Vagina (tissue), 2 donors: ENCODE data around the gene ONECUT3. TPM values are rescaled to one million over a fixed set of nuclear protein-coding genes. Genes with fewer than 3 reads are reported as not detected.

ENCODE experiments used
- DNase-seq, 2 donors: peaks; one replicate each; pipeline ENCODE4 v3.0.0-alpha.2; 2017; ENCODE audit errors: extremely low spot score in 2 of 2
- H3K27ac ChIP-seq: fragments of 200-600 bp; sonication (generic); one replicate; pipeline ENCODE4 v1.5.1; 2019
- H3K27me3 ChIP-seq: fragments of 200-600 bp; sonication (generic); one replicate; pipeline ENCODE4 v1.5.1; 2019
- H3K36me3 ChIP-seq, 2 donors: fragments of 200-600 bp; sonication (generic); one replicate each; pipeline ENCODE4 v1.5.1; 2017 to 2019
- H3K4me1 ChIP-seq: fragments of 200-600 bp; sonication (generic); one replicate; pipeline ENCODE4 v1.5.1; 2019
- H3K4me3 ChIP-seq, 2 donors: fragments of 200-600 bp; sonication (generic); 1 replicate in 1 of 2; 2 replicates in 1 of 2; pipeline ENCODE4 v1.5.1; 2016 to 2019
- H3K9me3 ChIP-seq: fragments of 200-600 bp; sonication (generic); one replicate; pipeline ENCODE4 v1.5.1; 2019
- POLR2A ChIP-seq, 2 donors: fragments of 450-650 bp; IDR thresholded peaks; one replicate each; pipeline ENCODE4 v1.6.1; 2017; ENCODE audit warnings: antibody characterized with exemption in 2 of 2, mild to moderate bottlenecking in 2 of 2, moderate library complexity in 2 of 2
- POLR2AphosphoS5 ChIP-seq, 2 donors: sonication (generic); formaldehyde crosslinking; IDR thresholded peaks; one replicate each; pipeline ENCODE4 v1.9.0; 2017; ENCODE audit warnings: antibody characterized with exemption in 2 of 2, mild to moderate bottlenecking in 2 of 2, low read depth in 1 of 2; ENCODE audit not compliant: insufficient read depth in 1 of 2
- intact Hi-C: fragments of 100-400 bp; cut with DNase I; formaldehyde crosslinking; loops from one replicate; pipeline ENCODE4 v1.15.1; 2023
- total RNA-seq: library from RNA; depleted of rRNA; stranded (reverse); fragments of >200 nt; gene quantifications from one replicate; pipeline ENCODE4 v1.2.3, GENCODE V29; 2016
- TF ChIP-seq, protein P1 (sequence below), 3 experiments: fragments of 450-650 bp in 2 of 3; fragments of 200-600 bp in 1 of 3; sonication (generic) in 1 of 3; IDR thresholded peaks; one replicate each; pipeline ENCODE4 v1.5.1; 2017 to 2019; ENCODE audit warnings: antibody characterized with exemption in 3 of 3, mild to moderate bottlenecking in 2 of 3, moderate library complexity in 2 of 3

The ONECUT3 gene
- total RNA-seq, 1 donor from 2014 or later, result not detected

DNA sequence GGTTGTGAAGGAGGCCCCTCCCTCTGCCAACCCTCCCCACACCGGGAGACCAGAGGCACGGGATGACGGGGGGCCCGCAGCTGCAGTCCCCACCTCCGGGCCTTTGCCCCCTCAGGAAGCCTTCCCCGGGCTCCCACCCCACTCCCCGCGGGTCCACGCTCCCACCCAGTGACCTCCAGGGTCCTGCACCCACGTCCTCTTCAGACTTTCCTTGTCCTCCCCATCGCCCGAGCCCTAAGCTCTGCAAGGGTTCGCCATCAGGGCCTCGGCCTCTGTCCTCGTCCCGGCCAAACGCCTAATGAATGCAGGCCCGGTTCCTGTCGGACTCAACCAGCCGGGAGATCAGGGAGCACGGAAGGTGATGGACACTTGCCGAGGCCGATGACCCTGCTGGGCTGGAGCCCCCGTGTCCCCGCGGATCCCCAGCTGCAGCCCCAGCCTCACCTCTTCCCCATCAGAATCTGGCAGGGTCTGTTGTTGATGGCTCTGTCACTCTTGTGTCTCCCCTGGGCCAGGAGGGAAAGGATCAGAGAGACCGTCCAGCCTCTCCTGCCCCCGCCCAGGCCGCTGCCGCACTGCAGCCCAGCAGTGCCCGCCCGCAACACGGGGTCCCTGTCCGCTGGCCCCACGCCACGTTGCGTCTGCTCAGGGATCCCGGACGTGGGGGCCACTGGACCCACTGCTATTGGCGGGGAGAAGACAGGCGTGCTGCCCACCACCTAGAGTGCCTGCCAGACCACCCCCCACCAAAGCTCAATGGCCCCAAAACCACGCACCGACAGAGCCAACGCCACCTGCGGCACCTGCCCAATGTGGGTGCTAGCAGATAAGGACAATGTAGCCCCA lies 53.1 kb downstream of the ONECUT3 start:
- no peak for DNase-seq
- no peaks in the 10 kb centered on the region for H3K9me3 ChIP-seq
- intact Hi-C loops, result no loop called here

DNA sequence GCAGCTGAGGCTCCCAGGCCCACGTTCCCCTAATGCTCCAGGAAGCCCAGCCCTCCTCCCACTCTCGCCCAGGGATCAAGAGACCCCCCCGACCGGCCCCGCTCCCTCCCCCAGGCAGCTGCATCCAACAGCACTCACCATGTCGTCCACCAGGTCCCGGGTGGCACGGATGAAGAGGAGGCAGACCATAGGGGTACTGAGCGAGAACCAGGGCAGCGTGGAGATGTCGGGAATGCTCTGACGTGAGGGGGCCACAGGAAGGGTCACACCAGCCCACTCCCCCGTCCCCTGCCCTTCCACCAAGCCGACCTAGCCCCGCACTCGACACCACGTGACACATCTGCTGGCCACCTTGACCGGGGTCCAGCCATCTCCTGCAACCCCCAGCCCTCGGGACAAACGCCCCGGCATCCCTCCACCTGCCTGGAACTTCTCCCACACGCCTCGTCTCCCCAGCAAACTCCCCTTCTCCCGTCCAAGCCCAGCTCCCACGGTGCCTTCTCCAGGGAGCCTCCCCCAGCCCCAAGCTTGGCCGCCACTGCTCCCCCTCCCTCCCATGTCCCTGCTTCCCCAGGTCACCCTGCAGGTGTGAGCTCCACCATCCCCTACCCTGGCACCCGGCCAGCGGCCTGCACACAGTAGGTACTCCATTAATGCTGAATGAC lies 53.9 kb downstream of the ONECUT3 start:
- no peak overlapping the region for H3K27ac ChIP-seq
- no peak for DNase-seq
- H3K4me1 ChIP-seq, result peaks cover 16% of the 10 kb centered on the region
- intact Hi-C loops, result no loop called here
- H3K27me3 ChIP-seq, result no peaks in the 10 kb centered on the region
- H3K36me3 ChIP-seq, result no peaks in the 10 kb centered on the region
- no peaks in the 10 kb centered on the region for H3K9me3 ChIP-seq
- TF ChIP-seq POLR2A (IDR thresholded peaks at IDR 0.05), result no peak
- TF ChIP-seq, protein P1, sequence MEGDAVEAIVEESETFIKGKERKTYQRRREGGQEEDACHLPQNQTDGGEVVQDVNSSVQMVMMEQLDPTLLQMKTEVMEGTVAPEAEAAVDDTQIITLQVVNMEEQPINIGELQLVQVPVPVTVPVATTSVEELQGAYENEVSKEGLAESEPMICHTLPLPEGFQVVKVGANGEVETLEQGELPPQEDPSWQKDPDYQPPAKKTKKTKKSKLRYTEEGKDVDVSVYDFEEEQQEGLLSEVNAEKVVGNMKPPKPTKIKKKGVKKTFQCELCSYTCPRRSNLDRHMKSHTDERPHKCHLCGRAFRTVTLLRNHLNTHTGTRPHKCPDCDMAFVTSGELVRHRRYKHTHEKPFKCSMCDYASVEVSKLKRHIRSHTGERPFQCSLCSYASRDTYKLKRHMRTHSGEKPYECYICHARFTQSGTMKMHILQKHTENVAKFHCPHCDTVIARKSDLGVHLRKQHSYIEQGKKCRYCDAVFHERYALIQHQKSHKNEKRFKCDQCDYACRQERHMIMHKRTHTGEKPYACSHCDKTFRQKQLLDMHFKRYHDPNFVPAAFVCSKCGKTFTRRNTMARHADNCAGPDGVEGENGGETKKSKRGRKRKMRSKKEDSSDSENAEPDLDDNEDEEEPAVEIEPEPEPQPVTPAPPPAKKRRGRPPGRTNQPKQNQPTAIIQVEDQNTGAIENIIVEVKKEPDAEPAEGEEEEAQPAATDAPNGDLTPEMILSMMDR (IDR thresholded peaks at IDR 0.05), result no peak
- no peak for TF ChIP-seq POLR2AphosphoS5 (IDR thresholded peaks at IDR 0.05; ENCODE audit: insufficient read depth in 1 of 2, low read depth in 1 of 2)
- no peak overlapping the region for H3K4me3 ChIP-seq

More for the DNA sequence above, 53.1 kb downstream of the ONECUT3 start:
- Histone ChIP-seq H3K27ac (no peak overlapping the region), H3K4me3 (no peak overlapping the region), H3K36me3 (no peaks in the 10 kb centered on the region), H3K4me1 (peaks cover 9% of the 10 kb centered on the region), H3K27me3 (no peaks in the 10 kb centered on the region)
- TF ChIP-seq, protein P1 (IDR thresholded peaks at IDR 0.05), result no peak
- TF ChIP-seq POLR2AphosphoS5 (IDR thresholded peaks at IDR 0.05; ENCODE audit: insufficient read depth in 1 of 2, low read depth in 1 of 2), result no peak
- TF ChIP-seq POLR2A (IDR thresholded peaks at IDR 0.05), result no peak

DNA sequence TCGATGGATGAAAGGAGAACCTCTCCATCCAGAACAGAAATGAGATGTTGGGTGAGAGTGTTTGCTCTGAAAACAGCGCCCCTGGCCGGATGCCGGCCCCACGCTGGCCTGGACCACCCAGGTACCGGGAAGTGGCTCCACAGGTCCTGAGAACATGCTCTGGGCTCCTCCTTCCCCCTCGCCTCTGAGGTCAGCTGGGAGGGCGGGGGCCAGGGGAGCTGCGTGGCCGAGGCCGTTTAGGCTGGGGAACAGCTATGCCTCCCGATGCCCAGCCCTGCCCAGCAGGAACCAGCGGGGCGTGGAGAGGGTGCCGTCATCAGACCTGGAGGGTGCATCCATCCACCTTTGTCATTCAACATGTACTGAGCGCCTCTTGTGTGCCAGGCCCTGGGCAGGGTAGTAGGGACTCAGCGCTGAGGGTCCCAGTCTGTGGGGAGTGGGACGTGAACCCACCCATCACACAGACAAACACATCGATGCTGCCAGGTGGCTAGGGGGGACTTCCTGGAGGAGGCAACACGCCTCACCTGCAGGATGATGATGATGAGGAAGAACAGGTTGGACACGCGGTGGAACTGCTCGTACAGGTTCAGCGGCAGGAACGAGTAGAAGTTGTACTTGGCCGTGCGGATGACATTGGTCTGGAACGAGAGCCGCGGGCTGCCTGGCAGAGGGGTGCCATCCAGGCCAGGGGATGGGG lies 54.5 kb downstream of the ONECUT3 start:
- TF ChIP-seq POLR2AphosphoS5 (IDR thresholded peaks at IDR 0.05; ENCODE audit: insufficient read depth in 1 of 2, low read depth in 1 of 2) (peak in 1 of 2 donors; percentile 45), POLR2A (IDR thresholded peaks at IDR 0.05) (no peak)
- TF ChIP-seq, protein P1 (IDR thresholded peaks at IDR 0.05), result no peak
- peaks cover 18% of the 10 kb centered on the region for H3K4me1 ChIP-seq

DNA sequence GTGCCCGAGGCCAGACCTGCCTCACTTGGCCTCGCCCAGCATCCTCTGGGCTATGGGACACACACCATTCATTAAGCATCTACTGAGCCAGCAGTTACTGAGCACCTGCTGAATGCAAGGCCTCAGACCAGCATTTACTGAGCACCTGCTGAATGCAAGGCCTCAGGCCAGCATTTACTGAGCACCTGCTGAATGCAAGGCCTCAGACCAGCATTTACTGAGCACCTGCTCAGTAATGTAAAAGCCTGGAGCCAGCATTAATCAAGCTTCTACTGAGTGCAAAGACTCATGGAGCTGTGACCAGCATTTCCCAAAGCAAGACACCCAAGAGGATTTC lies 55.1 kb downstream of the ONECUT3 start:
- Histone ChIP-seq H3K36me3 (no peaks in the 10 kb centered on the region), H3K4me3 (no peak overlapping the region), H3K4me1 (peaks cover 24% of the 10 kb centered on the region), H3K9me3 (no peaks in the 10 kb centered on the region), H3K27ac (no peak overlapping the region), H3K27me3 (no peaks in the 10 kb centered on the region)
- DNase-seq, result no peak
- intact Hi-C loops, result no loop called here
- TF ChIP-seq POLR2A (IDR thresholded peaks at IDR 0.05) (no peak), POLR2AphosphoS5 (IDR thresholded peaks at IDR 0.05; ENCODE audit: insufficient read depth in 1 of 2, low read depth in 1 of 2) (no peak)
- TF ChIP-seq, protein P1 (IDR thresholded peaks at IDR 0.05), result no peak

More for the DNA sequence above, 54.5 kb downstream of the ONECUT3 start:
- Histone ChIP-seq H3K27ac (no peak overlapping the region), H3K27me3 (no peaks in the 10 kb centered on the region), H3K9me3 (no peaks in the 10 kb centered on the region), H3K36me3 (no peaks in the 10 kb centered on the region), H3K4me3 (no peak overlapping the region)
- no peak for DNase-seq
- intact Hi-C loops, result no loop called here
